ENCODE data around the gene CIZ1. TPM values are rescaled to one million over a fixed set of nuclear protein-coding genes. Genes with fewer than 3 reads are reported as not detected.

CIZ1 gene
- total and polyA plus RNA-seq, 2 of the 13 experiments (the other 11 are each of a cell fraction or from before 2014, with no cell fraction given), result 30.6 to 50.3 TPM

GRCh38 chr9:128127990-128128835 lies 63.2 kb downstream of the CIZ1 start (continued):
- TF ChIP-seq TRAFD1 (CRISPR knock-in tag; IDR thresholded peaks at IDR 0.05; ENCODE audit: borderline replicate concordance) (no peak), PRMT3 (CRISPR knock-in tag; IDR thresholded peaks at IDR 0.05; ENCODE audit: borderline replicate concordance, low read depth) (no peak), HCFC1 (IDR thresholded peaks at IDR 0.05; ENCODE audit: low read depth, low read length) (peak; percentile 9; the same call in 1 of the 2 replicates), ELF4 (CRISPR knock-in tag; IDR thresholded peaks at IDR 0.05; ENCODE audit: borderline replicate concordance) (0 out of 2 replicates have a peak, but pooled peaks have one; percentile 67), KLF15 (CRISPR knock-in tag; IDR thresholded peaks at IDR 0.05; ENCODE audit: borderline replicate concordance) (no peak), ZNF782 (CRISPR knock-in tag; IDR thresholded peaks at IDR 0.05; ENCODE audit: borderline replicate concordance) (no peak), KLF6 (CRISPR knock-in tag; IDR thresholded peaks at IDR 0.05) (0 out of 2 replicates have a peak, but pooled peaks have one; percentile 41), ZMYM4 (CRISPR knock-in tag; IDR thresholded peaks at IDR 0.05) (peak; percentile 38; the same call in 1 of the 2 replicates), ATRX (CRISPR knock-in tag; IDR thresholded peaks at IDR 0.05; ENCODE audit: borderline replicate concordance) (no peak), ZNF775 (CRISPR knock-in tag; IDR thresholded peaks at IDR 0.05; ENCODE audit: borderline replicate concordance) (no peak), GATA4 (IDR thresholded peaks at IDR 0.05; ENCODE audit: borderline replicate concordance, low read depth) (no peak; the same call in 1 of the 2 replicates), ZNF766 (CRISPR knock-in tag; IDR thresholded peaks at IDR 0.05; ENCODE audit: borderline replicate concordance) (no peak; the same call in 1 of the 2 replicates), ZNF30 (CRISPR knock-in tag; IDR thresholded peaks at IDR 0.05) (no peak), SYNCRIP (IDR thresholded peaks at IDR 0.05; ENCODE audit: insufficient read depth, low read depth, low read length) (no peak), SCMH1 (CRISPR knock-in tag; IDR thresholded peaks at IDR 0.05; ENCODE audit: borderline replicate concordance) (no peak), RNF219 (CRISPR knock-in tag; IDR thresholded peaks at IDR 0.05) (no peak), FOXK2 (IDR thresholded peaks at IDR 0.05) (no peak), ZNF232 (CRISPR knock-in tag; IDR thresholded peaks at IDR 0.05; ENCODE audit: borderline replicate concordance) (no peak; the same call in 1 of the 2 replicates), SRSF1 (optimal IDR thresholded peaks at IDR 0.05; ENCODE audit: low read depth, low read length) (no peak)
- TF ChIP-seq, protein P1, sequence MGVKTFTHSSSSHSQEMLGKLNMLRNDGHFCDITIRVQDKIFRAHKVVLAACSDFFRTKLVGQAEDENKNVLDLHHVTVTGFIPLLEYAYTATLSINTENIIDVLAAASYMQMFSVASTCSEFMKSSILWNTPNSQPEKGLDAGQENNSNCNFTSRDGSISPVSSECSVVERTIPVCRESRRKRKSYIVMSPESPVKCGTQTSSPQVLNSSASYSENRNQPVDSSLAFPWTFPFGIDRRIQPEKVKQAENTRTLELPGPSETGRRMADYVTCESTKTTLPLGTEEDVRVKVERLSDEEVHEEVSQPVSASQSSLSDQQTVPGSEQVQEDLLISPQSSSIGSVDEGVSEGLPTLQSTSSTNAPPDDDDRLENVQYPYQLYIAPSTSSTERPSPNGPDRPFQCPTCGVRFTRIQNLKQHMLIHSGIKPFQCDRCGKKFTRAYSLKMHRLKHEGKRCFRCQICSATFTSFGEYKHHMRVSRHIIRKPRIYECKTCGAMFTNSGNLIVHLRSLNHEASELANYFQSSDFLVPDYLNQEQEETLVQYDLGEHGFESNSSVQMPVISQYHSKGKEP (CRISPR knock-in tag; IDR thresholded peaks at IDR 0.05), result no peak
- TF ChIP-seq, protein P2, sequence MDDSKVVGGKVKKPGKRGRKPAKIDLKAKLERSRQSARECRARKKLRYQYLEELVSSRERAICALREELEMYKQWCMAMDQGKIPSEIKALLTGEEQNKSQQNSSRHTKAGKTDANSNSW (CRISPR knock-in tag; IDR thresholded peaks at IDR 0.05; ENCODE audit: borderline replicate concordance), result no peak
- TF ChIP-seq, protein P3, sequence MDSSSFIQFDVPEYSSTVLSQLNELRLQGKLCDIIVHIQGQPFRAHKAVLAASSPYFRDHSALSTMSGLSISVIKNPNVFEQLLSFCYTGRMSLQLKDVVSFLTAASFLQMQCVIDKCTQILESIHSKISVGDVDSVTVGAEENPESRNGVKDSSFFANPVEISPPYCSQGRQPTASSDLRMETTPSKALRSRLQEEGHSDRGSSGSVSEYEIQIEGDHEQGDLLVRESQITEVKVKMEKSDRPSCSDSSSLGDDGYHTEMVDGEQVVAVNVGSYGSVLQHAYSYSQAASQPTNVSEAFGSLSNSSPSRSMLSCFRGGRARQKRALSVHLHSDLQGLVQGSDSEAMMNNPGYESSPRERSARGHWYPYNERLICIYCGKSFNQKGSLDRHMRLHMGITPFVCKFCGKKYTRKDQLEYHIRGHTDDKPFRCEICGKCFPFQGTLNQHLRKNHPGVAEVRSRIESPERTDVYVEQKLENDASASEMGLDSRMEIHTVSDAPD (CRISPR knock-in tag; IDR thresholded peaks at IDR 0.05), result no peak

Measured in HepG2 (cell line).